Mucosa of rectum (tissue), 2 donors: ENCODE measurements around the gene TMEM101.
"Not testable (repeated sequence)": the region's sequence is repeated elsewhere in the genome, so short reads cannot be mapped to it uniquely, and the experiment has no call there.

ENCODE experiments used
- H3K27ac ChIP-seq, 2 donors: one replicate each; pipeline ENCODE4 v1.7.0; 2013; ENCODE audit warnings: inconsistent platforms in 2 of 2, low read depth in 2 of 2, low read length in 2 of 2
- H3K27me3 ChIP-seq, 2 donors: one replicate each; pipeline ENCODE4 v1.7.0; 2013; ENCODE audit warnings: low read length in 2 of 2; ENCODE audit not compliant: control insufficient read depth in 2 of 2, insufficient read depth in 2 of 2
- H3K36me3 ChIP-seq, 2 donors: one replicate each; pipeline ENCODE4 v1.7.0; 2013; ENCODE audit warnings: low read length in 2 of 2; ENCODE audit not compliant: control insufficient read depth in 2 of 2, insufficient read depth in 2 of 2
- H3K4me1 ChIP-seq, 2 donors: one replicate each; pipeline ENCODE4 v1.7.0; 2013; ENCODE audit warnings: low read length in 2 of 2, mild to moderate bottlenecking in 1 of 2; ENCODE audit not compliant: control insufficient read depth in 2 of 2, insufficient read depth in 2 of 2
- H3K4me3 ChIP-seq, 2 donors: one replicate each; pipeline ENCODE4 v1.7.0; 2013; ENCODE audit warnings: low read length in 2 of 2
- H3K9ac ChIP-seq, 2 donors: one replicate each; pipeline ENCODE4 v1.7.0; 2013; ENCODE audit warnings: low read length in 2 of 2, low read depth in 1 of 2, mild to moderate bottlenecking in 1 of 2
- H3K9me3 ChIP-seq, 2 donors: one replicate each; pipeline ENCODE4 v1.7.0; 2013; ENCODE audit warnings: low read length in 2 of 2; ENCODE audit not compliant: control insufficient read depth in 2 of 2
- donor health status: healthy.
- donor health status: Normal muscosa, but diverticular disease.

Gene TMEM101

DNA sequence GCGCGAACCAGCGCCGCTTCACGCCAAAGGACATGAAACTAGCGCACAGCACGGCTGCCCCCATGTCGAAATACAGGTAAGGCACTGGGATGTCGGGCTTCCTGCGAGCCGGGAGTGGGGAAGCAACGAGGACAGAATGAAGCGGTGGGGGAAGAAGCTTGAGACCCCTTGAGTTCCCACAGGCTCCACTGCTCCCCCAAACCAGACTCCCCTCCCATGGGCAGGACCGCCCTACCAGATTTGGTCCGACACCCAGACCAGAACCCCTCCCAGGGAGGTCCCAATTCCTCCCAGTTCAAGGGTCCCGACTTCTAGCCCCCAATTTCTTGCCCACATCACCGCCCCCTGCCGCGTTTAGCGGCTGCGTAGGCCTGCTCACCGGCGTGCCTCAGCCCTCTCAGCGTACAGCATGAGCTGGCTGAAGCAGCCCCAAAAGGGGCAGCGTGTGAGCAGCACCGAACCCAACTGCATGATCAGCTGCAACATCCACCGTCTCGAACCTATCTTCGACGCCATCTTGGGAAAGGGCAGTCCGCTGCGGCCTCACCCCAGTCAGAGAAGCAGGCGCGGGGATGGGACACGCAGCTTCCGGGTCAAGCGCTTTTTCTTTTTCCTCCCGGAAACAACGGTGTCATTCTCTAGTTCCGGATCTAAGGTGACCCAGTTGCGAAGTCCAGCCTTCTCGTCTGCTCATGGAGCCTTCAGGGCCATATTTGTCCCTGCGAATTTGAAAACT lies at the start of gene TMEM101:
TSS of gene TMEM101 (minus strand) at position 527 of the 736 bp plus-strand sequence. CDS start at position 516, 11 bp downstream.
- Histone ChIP-seq H3K9me3 (no peaks in the 10 kb centered on the region), H3K27me3 (no peaks in the 10 kb centered on the region), H3K9ac (peak within 1 kb of the TSS; percentile 75 to 85), H3K27ac (peak within 1 kb of the TSS in 1 of 2 donors; percentile 62), H3K4me1 (peaks cover 7 to 11% of the 10 kb centered on the region in 2 donors), H3K4me3 (peak within 1 kb of the TSS; percentile 75 to 98), H3K36me3 (peaks cover 4 to 17% of the 10 kb centered on the region in 2 donors)

DNA sequence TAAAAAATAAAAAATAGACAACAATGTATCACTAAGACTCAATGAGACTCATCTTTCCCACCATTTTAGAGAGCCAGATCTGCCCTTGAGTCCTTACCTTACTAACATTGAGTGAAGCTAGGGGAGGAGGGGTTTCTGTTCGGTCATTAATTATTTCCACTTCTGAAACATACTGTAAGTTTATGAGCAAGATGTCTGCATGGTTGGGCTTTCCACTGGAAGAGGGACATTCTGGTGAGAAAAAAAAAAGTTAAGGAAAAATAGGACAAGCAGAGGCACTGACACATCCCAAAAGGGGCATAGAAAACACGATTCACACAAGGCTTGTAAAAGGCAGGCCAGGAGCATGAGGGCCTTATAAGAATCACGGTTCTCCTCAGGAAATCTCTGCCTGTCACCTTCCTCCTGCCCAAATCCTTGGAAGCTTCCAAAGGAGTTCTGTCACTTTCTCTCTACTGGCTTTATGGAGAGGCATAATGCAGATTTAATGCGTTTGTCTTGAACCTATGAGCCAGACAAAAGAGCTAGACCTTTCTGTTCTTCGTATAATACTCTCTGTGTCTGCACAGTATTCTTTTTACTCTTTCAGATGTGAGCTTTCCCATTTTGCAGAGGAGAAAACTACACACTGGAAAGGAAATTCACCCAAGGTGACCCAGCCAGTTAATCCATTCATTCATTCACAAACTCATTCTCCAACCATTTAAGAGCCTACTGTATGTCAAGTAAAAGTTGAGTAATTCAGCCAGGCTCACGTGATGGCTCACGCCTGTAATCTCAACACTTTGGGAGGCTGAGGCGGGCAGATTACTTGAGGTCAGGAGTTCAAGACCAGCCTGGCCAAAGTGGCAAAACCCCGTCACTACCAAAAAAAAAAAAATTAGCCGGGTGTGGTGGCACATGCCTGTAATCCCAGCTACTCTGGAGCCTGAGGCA lies 49.2 kb upstream of the TMEM101 start:
- no peak overlapping the region for H3K9ac ChIP-seq
- H3K4me1 ChIP-seq: peaks cover 3 to 10% of the 10 kb centered on the region in 2 donors
- H3K27me3 ChIP-seq: no peaks in the 10 kb centered on the region
- H3K4me3 ChIP-seq: no peak overlapping the region
- H3K36me3 ChIP-seq: peaks cover 22 to 31% of the 10 kb centered on the region in 2 donors
- H3K9me3 ChIP-seq: no peaks in the 10 kb centered on the region
- H3K27ac ChIP-seq: no peak overlapping the region

DNA sequence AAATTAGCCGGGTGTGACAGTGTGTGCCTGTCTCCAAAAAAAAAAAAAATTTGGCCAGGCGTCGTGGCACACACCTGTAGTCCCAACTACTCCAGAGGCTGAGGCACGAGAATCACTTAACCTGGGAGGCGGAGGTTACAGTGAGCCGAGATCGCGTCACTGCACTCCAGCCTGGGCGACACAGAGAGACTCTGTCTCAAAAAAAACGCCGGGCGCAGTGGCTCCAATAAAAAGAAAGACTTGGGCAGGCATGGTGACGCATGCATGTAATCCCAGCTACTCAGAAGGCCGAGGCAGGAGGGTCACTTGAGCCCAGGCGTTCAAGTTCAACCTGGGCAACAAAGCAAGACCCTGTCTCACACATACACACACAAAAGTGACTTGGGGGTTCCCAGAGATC lies 48.1 kb upstream of the TMEM101 start:
- H3K9ac ChIP-seq: no peak overlapping the region
- peaks cover 3 to 10% of the 10 kb centered on the region in 2 donors for H3K4me1 ChIP-seq
- peaks cover 22 to 33% of the 10 kb centered on the region in 2 donors for H3K36me3 ChIP-seq
- no peaks in the 10 kb centered on the region for H3K9me3 ChIP-seq
- H3K27ac ChIP-seq: no peak overlapping the region
- no peaks in the 10 kb centered on the region for H3K27me3 ChIP-seq
- no peak overlapping the region for H3K4me3 ChIP-seq

DNA sequence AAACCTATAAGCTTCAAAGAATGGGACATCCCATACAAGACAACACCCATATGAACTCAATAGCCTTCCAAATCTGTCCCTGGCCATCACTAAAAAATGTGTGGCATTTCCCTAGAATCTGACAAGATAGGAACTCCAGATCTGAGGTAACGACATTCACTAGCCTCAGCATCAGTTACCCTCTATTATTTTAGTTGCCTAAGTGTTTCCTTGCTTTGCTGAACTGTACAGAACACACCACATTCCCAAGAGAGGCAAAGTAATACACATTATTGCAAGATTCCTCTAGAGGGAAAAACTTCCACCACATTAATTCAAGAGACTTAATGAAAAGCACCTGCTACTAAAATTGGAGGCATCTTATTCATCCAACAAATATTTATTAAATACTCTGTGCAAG lies 46.7 kb upstream of the TMEM101 start:
- Histone ChIP-seq H3K4me1 (peaks cover 0 to 6% of the 10 kb centered on the region in 2 donors), H3K27me3 (no peaks in the 10 kb centered on the region), H3K27ac (no peak overlapping the region), H3K9me3 (no peaks in the 10 kb centered on the region), H3K4me3 (no peak overlapping the region), H3K36me3 (peaks cover 22 to 33% of the 10 kb centered on the region in 2 donors), H3K9ac (no peak overlapping the region)

DNA sequence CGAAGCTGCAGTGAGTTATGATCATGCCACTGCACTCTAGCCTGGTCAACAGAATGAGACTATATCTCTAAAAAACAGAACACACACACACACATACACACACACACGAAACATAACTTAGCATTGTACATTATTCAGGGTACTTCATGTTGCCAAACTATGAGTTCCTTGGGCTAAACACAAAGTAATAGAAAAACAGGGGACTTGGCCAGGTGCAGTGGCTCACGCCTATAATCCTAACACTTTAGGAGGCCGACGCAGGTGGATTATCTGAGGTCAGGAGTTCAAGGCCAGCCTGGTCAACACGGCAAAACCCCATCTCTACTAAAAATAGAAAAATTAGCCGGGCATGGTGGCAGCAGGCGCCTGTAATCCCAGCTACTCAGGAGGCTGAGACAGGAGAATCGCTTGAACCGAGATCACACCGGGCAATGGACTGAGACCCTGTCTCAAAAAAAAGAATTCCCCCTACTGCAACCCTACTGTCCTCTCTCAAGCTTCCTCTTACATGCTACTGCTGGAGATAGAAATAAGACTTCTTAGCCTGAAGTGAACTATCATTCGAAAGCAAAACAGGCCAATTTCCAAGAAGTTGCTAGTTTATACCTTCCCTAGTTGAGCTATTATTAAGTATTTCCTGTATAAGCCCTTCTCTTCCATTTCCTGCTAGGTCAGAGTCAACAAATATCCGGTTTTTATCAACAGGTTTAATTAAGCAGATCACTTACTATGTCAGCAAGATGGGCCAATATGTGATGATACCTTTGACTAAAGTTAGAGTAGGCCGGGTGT lies 44.5 kb upstream of the TMEM101 start:
- Histone ChIP-seq H3K4me1 (no peaks in the 10 kb centered on the region), H3K27ac (no peak overlapping the region), H3K27me3 (no peaks in the 10 kb centered on the region), H3K9me3 (no peaks in the 10 kb centered on the region), H3K9ac (no peak overlapping the region), H3K4me3 (no peak overlapping the region), H3K36me3 (peaks cover 22 to 40% of the 10 kb centered on the region in 2 donors)

DNA sequence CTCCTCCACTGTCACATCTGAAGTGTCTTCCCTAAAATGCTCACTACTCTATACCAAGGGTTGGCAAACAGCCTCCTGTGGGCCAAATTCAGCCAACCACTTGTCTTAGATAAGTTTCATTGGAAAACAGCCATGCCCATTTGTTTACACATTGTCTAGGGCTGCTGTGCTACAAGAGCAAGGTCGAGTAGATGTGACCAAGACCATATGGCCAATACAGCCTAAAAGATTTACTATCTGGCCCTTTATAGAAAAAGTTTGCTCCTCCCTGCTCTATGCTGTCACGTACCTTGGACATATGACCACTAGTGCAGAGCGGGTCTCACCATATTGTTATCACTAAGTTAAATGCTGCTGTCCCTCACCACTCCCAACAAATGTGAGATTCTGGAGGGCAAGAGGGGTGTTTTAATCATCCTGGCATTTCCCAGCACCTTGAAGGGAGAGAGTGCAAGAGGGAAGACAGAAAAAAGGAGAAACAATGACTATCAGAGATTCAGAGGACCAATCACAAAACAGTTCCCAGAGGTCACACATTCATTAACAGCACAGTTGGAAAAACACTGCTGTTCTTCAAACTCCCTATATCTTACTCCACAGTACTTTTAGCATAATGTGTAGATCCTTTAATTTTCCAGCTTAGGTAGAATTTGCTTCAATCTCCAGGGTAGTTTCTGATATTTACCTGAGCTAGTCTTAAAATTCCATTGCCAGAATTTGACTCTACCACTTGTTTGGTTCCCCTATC lies 38.5 kb upstream of the TMEM101 start:
- peaks cover 0 to 5% of the 10 kb centered on the region in 2 donors for H3K4me1 ChIP-seq
- no peaks in the 10 kb centered on the region for H3K9me3 ChIP-seq
- H3K9ac ChIP-seq: no peak overlapping the region
- no peaks in the 10 kb centered on the region for H3K27me3 ChIP-seq
- no peak overlapping the region for H3K27ac ChIP-seq
- peaks cover 23 to 43% of the 10 kb centered on the region in 2 donors for H3K36me3 ChIP-seq
- H3K4me3 ChIP-seq: no peak overlapping the region

DNA sequence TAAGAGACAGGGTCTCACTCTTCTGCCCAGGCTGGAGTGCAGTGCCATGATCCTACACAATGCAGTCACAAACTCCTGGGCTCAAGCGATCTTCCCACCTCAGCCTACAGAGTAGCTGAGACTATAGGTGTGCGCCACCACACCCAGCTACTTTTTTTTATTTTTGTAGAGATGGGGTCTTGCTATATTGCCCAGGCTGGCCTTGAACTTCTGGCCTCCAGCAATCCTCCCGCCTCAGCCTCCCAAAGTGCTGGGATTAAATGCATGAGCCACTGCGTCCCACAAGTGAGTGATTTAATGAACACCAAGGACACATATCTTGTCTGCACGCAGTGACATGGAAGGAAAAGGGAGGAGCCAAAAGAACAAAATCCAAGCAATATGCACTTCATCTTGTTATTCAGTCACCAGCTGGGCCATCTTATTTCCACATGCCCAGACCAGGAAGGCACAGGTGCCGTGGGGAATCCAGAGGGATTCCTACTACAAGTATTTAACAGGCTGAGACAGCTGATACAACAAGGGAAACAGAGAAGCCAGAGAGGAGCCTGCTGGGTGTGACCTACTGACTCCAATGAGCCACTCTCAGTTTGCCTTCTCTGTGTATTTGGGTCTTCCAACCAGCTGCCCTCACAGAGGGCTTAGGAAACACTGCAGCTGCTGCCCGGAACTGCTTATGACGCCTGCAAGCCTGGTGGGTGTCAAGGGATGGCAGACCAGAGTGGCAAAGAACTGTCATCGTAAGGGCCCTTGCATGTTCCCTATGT lies 34.7 kb upstream of the TMEM101 start:
- Histone ChIP-seq H3K4me3 (no peak overlapping the region), H3K9me3 (no peaks in the 10 kb centered on the region), H3K27me3 (no peaks in the 10 kb centered on the region), H3K27ac (no peak overlapping the region), H3K9ac (no peak overlapping the region), H3K4me1 (peaks cover 0 to 5% of the 10 kb centered on the region in 2 donors), H3K36me3 (peaks cover 23 to 42% of the 10 kb centered on the region in 2 donors)

DNA sequence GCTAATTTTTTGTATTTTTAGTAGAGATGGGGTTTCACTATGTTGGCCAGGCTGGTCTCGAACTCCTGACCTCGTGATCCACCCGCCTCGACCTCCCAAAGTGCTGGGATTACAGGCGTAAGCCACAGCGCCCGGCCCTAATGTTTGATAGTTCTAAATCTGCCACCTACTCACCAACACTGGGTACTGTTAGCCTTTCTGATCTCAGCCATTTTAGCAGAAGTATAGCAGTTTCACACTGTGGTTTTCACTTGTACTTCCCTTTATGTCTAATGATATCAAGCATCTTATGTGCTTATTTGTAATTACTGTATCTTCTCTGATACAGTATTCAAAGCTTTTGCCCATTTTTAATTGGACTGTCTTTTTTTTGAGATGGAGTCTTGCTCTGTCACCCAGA lies 32.1 kb upstream of the TMEM101 start:
- H3K27me3 ChIP-seq, H3K4me1 ChIP-seq, H3K27ac ChIP-seq, H3K4me3 ChIP-seq, H3K9ac ChIP-seq, H3K9me3 ChIP-seq: not testable (repeated sequence)
- H3K36me3 ChIP-seq: peaks cover 8 to 30% of the 10 kb centered on the region in 2 donors

DNA sequence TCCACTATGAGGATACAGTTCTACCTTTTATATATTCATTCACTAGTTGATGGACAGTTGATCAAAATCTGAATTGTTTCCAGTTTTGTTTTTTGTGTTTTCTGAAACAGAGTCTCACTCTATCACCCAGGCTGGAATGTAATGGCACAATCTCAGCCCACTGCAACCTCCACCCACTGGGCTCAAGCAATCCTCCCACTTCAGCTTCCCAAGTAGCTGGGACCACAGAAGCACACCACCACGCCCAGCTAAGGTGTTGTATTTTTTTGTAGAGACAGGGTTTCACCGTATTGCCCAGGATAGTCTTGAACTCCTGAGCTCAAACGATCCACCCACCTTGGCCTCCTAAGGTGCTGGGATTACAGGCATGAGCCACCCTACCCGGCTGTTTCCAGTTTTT lies 30.7 kb upstream of the TMEM101 start:
- no peaks in the 10 kb centered on the region for H3K9me3 ChIP-seq
- no peak overlapping the region for H3K27ac ChIP-seq
- no peaks in the 10 kb centered on the region for H3K4me1 ChIP-seq
- no peak overlapping the region for H3K4me3 ChIP-seq
- H3K27me3 ChIP-seq: no peaks in the 10 kb centered on the region
- no peak overlapping the region for H3K9ac ChIP-seq
- peaks cover 8 to 20% of the 10 kb centered on the region in 2 donors for H3K36me3 ChIP-seq
